GM12873 (cell line): ENCODE measurements around the gene PLBD2.

Experiments
- TF ChIP-seq, protein P1 (sequence below): IDR thresholded peaks from 2 replicates; pipeline ENCODE4 v1.5.1; 2012; ENCODE audit warnings: low read depth, mild to moderate bottlenecking, moderate library complexity, low read length, control low read depth; ENCODE audit not compliant: insufficient read depth; ENCODE audit errors: missing control alignments

The PLBD2 gene

DNA sequence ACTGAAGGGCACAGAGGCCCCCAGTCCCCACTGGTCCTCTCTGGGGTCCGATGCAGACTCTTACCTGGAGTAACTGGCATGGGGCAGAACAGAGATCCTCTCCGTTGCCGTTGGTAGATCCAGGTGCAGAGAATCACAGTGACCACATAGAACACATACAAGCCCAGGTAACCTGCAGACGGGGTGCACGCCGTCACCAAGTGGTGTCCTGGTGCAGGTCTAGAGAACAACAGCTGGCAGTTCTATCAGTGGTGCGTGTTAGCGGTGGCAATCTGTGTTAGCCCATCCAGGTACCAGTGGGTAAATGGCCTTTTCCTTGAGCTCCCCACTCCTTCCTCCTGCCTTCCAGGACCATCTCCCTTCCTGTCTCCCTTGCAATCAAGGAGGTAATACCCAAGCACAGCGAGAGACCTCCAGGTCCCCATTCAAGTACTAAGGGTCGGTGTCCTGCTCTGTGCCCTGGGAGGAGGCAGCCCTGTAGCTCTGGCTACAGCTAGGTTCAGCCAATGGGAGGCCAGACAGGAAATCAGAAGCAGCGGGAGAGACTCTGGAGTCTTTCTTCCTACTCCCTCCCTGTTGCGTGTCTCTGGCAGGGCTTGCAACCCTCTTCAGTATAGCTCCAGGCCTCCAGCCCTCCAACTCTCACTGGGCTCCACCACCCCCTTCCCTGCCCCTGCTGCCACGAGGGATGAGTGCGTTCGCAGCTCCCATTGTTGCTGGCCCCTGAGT lies 39.3 kb upstream of the PLBD2 start:
- TF ChIP-seq, protein P1, sequence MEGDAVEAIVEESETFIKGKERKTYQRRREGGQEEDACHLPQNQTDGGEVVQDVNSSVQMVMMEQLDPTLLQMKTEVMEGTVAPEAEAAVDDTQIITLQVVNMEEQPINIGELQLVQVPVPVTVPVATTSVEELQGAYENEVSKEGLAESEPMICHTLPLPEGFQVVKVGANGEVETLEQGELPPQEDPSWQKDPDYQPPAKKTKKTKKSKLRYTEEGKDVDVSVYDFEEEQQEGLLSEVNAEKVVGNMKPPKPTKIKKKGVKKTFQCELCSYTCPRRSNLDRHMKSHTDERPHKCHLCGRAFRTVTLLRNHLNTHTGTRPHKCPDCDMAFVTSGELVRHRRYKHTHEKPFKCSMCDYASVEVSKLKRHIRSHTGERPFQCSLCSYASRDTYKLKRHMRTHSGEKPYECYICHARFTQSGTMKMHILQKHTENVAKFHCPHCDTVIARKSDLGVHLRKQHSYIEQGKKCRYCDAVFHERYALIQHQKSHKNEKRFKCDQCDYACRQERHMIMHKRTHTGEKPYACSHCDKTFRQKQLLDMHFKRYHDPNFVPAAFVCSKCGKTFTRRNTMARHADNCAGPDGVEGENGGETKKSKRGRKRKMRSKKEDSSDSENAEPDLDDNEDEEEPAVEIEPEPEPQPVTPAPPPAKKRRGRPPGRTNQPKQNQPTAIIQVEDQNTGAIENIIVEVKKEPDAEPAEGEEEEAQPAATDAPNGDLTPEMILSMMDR = no peak

DNA sequence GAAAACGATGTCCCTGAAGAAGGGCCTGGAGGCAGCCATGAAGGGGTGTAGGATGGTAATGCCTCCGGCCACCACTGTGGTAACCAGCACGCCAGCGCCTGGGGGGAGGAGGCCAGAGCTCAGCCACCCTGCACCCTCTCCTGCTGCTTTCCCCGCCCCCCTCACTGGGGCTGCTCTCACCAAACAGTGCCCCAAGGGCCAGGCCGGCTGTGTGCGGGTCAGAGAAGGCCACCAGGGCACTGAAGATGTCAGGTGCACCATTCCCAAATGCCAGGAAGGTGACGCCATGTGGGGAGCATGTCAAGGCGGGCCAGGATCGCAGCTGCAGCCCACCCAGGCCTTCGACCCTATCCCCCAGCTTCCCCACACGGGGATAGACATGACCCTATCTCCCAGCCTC lies 38.0 kb upstream of the PLBD2 start:
- TF ChIP-seq, protein P1 = no peak

DNA sequence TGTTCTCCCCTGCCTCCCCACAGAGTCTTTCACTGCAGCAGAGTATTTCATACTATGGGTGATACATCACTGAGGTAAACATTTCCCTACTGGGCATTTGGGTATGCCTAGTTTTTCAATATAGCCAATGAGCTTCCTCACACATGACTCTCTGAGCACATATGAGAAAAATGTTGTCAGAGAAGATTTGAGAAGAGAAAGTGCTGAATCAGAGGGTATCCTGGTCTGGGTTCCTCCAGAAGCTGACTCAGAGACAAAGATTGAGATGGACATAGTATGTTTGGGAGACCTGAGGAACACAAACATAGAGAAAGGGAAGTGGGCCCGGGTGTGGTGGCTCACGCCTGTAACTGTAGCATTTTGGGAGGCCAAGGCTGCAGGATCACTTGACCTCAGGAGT lies 36.0 kb upstream of the PLBD2 start:
- TF ChIP-seq, protein P1 = no peak

GRCh38 chr12:113325916-113326315 lies 32.5 kb upstream of the PLBD2 start:
- TF ChIP-seq, protein P1 = no peak

GRCh38 chr12:113326775-113327395 lies 31.5 kb upstream of the PLBD2 start:
- TF ChIP-seq, protein P1 = no peak

DNA sequence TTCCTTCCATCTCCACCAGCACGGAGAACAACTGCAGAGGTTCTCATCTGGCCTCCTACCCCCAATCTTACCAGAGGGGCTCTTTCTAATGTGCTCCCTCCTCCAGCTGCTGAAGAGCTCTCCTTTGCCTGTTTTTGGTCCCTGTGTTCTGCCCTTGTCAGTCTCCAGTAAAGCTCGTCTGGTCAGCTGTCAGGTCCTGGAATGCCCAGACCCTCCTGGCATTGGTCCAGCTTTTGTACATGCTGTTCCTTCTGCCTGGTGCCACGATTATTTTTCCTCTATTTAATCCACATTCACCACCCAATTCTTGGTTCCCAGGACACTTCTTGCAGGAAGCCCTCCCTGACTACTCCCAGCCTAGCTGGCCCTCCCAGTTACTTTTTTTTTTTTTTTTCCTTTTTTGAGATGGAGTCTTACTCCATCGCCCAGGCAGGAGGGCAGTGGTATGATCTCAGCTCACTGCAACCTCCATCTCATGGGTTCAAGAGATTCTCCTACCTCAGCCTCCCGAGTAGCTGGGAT lies 30.0 kb upstream of the PLBD2 start:
- TF ChIP-seq, protein P1 = no peak

DNA sequence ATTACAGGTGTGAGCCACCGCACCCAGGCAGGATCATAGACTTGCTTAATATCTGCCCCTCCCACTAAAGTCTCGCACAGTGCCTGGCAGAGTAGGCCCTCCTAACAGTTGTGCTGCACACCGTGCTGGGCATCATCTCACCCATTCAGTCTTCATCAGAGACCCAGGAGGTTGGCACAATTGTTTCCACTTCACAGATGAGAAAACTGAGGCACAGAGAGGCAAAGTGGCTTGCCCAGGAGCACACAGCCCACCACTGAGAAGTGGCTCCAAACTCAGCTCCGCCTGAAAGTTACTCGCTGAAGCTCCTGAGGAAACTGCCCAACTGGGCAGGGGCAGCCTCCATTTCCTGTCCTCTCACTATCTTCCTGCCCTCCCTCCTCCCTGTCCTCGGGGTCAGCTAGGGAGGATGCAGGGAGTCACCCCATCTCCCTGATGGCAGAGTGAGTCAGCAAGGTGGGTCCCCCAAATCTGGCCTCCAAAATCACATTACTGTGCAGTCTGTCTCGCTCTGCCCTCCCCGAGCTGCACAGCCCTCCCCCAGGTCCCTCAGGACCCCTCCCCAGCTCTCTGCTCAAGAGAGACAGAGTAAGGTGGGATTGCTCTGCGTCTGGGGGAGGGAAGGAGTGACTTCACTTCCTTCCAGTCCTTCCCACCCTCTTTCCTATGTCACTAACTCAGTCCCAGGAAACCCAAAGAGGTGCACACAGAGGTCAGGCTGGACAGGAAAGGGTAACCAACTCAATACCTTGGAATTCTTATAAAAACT lies 29.2 kb upstream of the PLBD2 start:
- TF ChIP-seq, protein P1 = no peak
